ENCODE measurements around the gene NFKBIZ.

Gene NFKBIZ

GRCh38 chr3:101840066-101840465, 9.2 kb upstream of the NFKBIZ start:
- H3K4me3 ChIP-seq (ENCODE audit: low read depth in 1 of 2, low read length in 2 of 2): no peak overlapping the region
- peaks cover 0 to 5% of the 10 kb centered on the region in 2 donors for H3K4me1 ChIP-seq (ENCODE audit: control insufficient read depth in 1 of 2, insufficient read depth in 2 of 2, low read length in 2 of 2)
- H3K27me3 ChIP-seq (ENCODE audit: low read depth, low read length): no peaks in the 10 kb centered on the region
- H3K9me3 ChIP-seq (ENCODE audit: control insufficient read depth in 1 of 2, low read length in 2 of 2): no peaks in the 10 kb centered on the region
- no peaks in the 10 kb centered on the region for H3K36me3 ChIP-seq (ENCODE audit: control insufficient read depth in 1 of 2, insufficient read depth in 2 of 2, low read length in 2 of 2)
- H3K27ac ChIP-seq (ENCODE audit: low read length): no peak overlapping the region

GRCh38 chr3:101842245-101842934, 6.9 kb upstream of the NFKBIZ start:
- Histone ChIP-seq H3K4me1 (ENCODE audit: control insufficient read depth in 1 of 2, insufficient read depth in 2 of 2, low read length in 2 of 2) (peaks cover 0 to 5% of the 10 kb centered on the region in 2 donors), H3K9me3 (ENCODE audit: control insufficient read depth in 1 of 2, low read length in 2 of 2) (no peaks in the 10 kb centered on the region), H3K27ac (ENCODE audit: low read length) (no peak overlapping the region), H3K36me3 (ENCODE audit: control insufficient read depth in 1 of 2, insufficient read depth in 2 of 2, low read length in 2 of 2) (no peaks in the 10 kb centered on the region), H3K4me3 (ENCODE audit: low read depth in 1 of 2, low read length in 2 of 2) (no peak overlapping the region), H3K27me3 (ENCODE audit: low read depth, low read length) (no peaks in the 10 kb centered on the region)

DNA sequence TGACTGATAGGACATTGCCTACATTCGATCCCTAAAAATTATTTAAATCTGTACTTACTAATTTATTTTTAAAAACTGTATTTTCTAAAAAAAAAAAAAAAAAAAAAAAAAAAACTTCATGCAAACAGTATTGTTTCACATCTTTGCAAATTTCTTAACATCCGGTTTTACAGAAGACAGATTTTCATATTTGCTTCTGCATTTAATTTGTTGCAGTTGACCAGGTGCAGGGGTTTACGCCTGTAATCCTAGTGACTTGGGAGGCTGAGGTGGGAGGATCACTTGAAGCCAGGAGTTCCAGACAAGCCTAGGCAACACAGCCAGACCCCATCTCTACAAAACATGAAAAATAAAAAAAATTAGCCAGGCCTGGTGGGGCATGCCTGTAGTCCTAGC, 6.4 kb upstream of the NFKBIZ start:
- no peak overlapping the region for H3K27ac ChIP-seq (ENCODE audit: low read length)
- H3K4me3 ChIP-seq (ENCODE audit: low read depth in 1 of 2, low read length in 2 of 2): no peak overlapping the region
- no peaks in the 10 kb centered on the region for H3K4me1 ChIP-seq (ENCODE audit: control insufficient read depth in 1 of 2, insufficient read depth in 2 of 2, low read length in 2 of 2)
- no peaks in the 10 kb centered on the region for H3K36me3 ChIP-seq (ENCODE audit: control insufficient read depth in 1 of 2, insufficient read depth in 2 of 2, low read length in 2 of 2)
- H3K27me3 ChIP-seq (ENCODE audit: low read depth, low read length): no peaks in the 10 kb centered on the region
- H3K9me3 ChIP-seq (ENCODE audit: control insufficient read depth in 1 of 2, low read length in 2 of 2): no peaks in the 10 kb centered on the region

GRCh38 chr3:101845425-101845824, 3.9 kb upstream of the NFKBIZ start:
- Histone ChIP-seq H3K27me3 (ENCODE audit: low read depth, low read length) (no peaks in the 10 kb centered on the region), H3K27ac (ENCODE audit: low read length) (no peak overlapping the region), H3K4me3 (ENCODE audit: low read depth in 1 of 2, low read length in 2 of 2) (no peak overlapping the region), H3K4me1 (ENCODE audit: control insufficient read depth in 1 of 2, insufficient read depth in 2 of 2, low read length in 2 of 2) (peaks cover 5 to 6% of the 10 kb centered on the region in 2 donors), H3K9me3 (ENCODE audit: control insufficient read depth in 1 of 2, low read length in 2 of 2) (no peaks in the 10 kb centered on the region), H3K36me3 (ENCODE audit: control insufficient read depth in 1 of 2, insufficient read depth in 2 of 2, low read length in 2 of 2) (peaks cover 0 to 12% of the 10 kb centered on the region in 2 donors)

- Histone ChIP-seq H3K4me1 (ENCODE audit: control insufficient read depth in 1 of 2, insufficient read depth in 2 of 2, low read length in 2 of 2) (peaks cover 5 to 6% of the 10 kb centered on the region in 2 donors), H3K27ac (ENCODE audit: low read length) (no peak overlapping the region), H3K36me3 (ENCODE audit: control insufficient read depth in 1 of 2, insufficient read depth in 2 of 2, low read length in 2 of 2) (peaks cover under 1 to 16% of the 10 kb centered on the region in 2 donors)
Measured at GRCh38 chr3:101846709-101847108, 2.6 kb upstream of the NFKBIZ start.

DNA sequence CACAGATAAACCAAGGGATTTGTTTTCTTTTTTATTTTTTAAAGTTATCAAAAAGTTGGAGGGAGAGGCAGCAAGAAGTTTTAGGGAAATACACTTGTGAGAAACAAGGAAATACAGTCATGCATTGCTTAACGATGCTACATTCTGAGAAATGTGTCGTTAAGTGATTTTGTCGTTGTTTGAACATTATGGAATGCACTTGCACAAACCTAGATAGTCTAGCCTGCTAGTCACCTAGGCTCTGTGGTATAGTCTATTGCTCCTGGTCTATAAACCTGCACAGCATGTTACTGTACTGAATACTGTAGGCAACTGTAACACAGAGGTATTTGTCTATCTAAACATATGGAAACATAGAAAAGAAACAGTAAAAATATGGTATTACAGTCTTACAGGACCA, 2.0 kb upstream of the NFKBIZ start:
- peaks cover 5 to 6% of the 10 kb centered on the region in 2 donors for H3K4me1 ChIP-seq (ENCODE audit: control insufficient read depth in 1 of 2, insufficient read depth in 2 of 2, low read length in 2 of 2)
- H3K9me3 ChIP-seq (ENCODE audit: control insufficient read depth in 1 of 2, low read length in 2 of 2): no peaks in the 10 kb centered on the region
- no peaks in the 10 kb centered on the region for H3K27me3 ChIP-seq (ENCODE audit: low read depth, low read length)
- H3K4me3 ChIP-seq (ENCODE audit: low read depth in 1 of 2, low read length in 2 of 2): no peak overlapping the region
- H3K36me3 ChIP-seq (ENCODE audit: control insufficient read depth in 1 of 2, insufficient read depth in 2 of 2, low read length in 2 of 2): peaks cover 7 to 21% of the 10 kb centered on the region in 2 donors
- no peak overlapping the region for H3K27ac ChIP-seq (ENCODE audit: low read length)

More at GRCh38 chr3:101846709-101847108, 2.6 kb upstream of the NFKBIZ start:
- no peaks in the 10 kb centered on the region for H3K27me3 ChIP-seq (ENCODE audit: low read depth, low read length)
- no peaks in the 10 kb centered on the region for H3K9me3 ChIP-seq (ENCODE audit: control insufficient read depth in 1 of 2, low read length in 2 of 2)
- no peak overlapping the region for H3K4me3 ChIP-seq (ENCODE audit: low read depth in 1 of 2, low read length in 2 of 2)

DNA sequence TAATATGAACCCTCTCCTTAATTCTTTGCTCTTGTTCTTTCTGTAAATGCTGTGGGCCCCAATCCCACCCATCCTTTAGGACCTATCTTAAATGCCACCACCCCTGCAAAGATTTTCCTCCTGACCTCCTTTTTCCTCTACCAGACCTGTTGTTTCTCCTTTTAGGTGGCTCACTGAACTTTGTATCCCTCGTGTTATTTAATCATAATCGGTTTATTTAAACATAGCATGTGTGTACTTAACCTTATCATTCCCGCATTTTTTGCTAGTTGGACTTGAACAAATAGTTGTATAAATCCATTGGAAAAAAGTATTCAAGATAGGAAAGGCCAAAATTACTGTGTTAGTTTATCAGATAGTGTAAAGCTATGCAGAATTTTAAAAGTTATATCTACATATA, 988 bp upstream of the NFKBIZ start:
- Histone ChIP-seq H3K4me1 (ENCODE audit: control insufficient read depth in 1 of 2, insufficient read depth in 2 of 2, low read length in 2 of 2) (peaks cover 5 to 6% of the 10 kb centered on the region in 2 donors), H3K27me3 (ENCODE audit: low read depth, low read length) (no peaks in the 10 kb centered on the region), H3K9me3 (ENCODE audit: control insufficient read depth in 1 of 2, low read length in 2 of 2) (no peaks in the 10 kb centered on the region), H3K4me3 (ENCODE audit: low read depth in 1 of 2, low read length in 2 of 2) (peak overlapping the region; percentile 50 to 52), H3K27ac (ENCODE audit: low read length) (peak overlapping the region; percentile 92), H3K36me3 (ENCODE audit: control insufficient read depth in 1 of 2, insufficient read depth in 2 of 2, low read length in 2 of 2) (peaks cover 17 to 31% of the 10 kb centered on the region in 2 donors)

DNA sequence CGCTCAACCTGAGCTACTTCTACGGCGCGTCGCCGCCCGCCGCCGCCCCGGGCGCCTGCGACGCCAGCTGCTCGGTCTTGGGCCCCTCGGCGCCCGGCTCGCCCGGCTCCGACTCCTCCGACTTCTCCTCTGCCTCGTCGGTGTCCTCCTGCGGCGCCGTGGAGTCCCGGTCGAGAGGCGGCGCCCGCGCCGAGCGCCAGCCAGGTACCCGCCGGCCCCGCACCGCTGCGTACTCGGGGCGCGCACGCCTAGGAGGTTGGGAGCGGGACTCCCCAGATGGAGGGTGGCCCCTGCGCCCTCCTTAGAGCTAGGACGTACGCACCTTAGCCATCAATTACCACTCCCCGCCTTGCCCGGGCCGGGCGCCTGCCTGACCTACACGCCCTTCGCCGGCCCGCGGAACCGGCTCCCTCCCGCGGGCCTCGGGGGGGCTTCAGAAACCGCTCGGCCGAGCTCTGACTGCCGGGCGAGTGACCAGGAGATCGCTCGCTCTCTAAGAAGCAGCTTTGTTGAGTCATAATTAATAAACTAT, 466 bp downstream of the NFKBIZ start:
- peaks cover 31 to 46% of the 10 kb centered on the region in 2 donors for H3K36me3 ChIP-seq (ENCODE audit: control insufficient read depth in 1 of 2, insufficient read depth in 2 of 2, low read length in 2 of 2)
- H3K4me1 ChIP-seq (ENCODE audit: control insufficient read depth in 1 of 2, insufficient read depth in 2 of 2, low read length in 2 of 2): peaks cover 5 to 6% of the 10 kb centered on the region in 2 donors
- no peaks in the 10 kb centered on the region for H3K27me3 ChIP-seq (ENCODE audit: low read depth, low read length)
- H3K4me3 ChIP-seq (ENCODE audit: low read depth in 1 of 2, low read length in 2 of 2): peak overlapping the region; percentile 75 to 98
- H3K27ac ChIP-seq (ENCODE audit: low read length): peak overlapping the region; percentile 100
- H3K9me3 ChIP-seq (ENCODE audit: control insufficient read depth in 1 of 2, low read length in 2 of 2): no peaks in the 10 kb centered on the region

DNA sequence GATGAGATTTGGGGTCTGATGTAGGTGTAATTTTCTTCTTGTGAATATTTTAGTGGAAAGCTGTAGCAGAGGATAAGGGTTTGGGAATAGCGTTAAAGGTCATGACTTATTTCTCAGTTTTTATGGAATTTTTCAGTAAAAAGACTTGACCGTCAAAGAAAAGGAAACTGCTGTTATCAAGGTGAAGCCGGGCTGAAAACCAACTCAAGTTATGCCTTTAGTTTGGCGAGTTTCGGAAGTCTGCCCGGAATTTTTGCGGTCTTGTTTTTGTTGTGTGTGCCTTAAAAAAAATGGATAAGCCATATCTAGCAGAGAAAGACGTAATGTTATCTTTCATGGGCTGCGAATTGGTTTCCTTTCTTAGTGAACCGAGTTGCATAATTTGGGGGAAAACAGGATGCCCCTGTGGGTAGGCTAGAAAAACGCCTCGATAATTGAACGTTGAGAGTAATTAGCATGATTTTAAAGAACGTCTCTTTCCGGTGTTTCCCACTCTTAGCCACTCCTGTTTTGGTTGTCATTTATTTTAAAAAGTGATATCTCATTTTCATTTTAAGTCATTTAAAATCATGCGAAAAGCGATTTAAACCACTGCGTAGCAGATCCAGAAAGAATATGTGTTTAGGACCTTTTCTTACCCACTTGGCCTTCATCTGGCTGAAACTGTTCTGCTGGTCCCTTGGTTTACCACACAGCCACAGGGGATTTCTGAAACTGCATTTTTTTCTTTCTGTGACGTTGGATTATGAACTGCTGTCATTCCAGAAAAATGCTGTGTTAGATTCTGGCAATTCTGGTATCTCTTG, 1.1 kb downstream of the NFKBIZ start:
- Histone ChIP-seq H3K4me1 (ENCODE audit: control insufficient read depth in 1 of 2, insufficient read depth in 2 of 2, low read length in 2 of 2) (peaks cover 5 to 6% of the 10 kb centered on the region in 2 donors), H3K27ac (ENCODE audit: low read length) (peak overlapping the region; percentile 100), H3K9me3 (ENCODE audit: control insufficient read depth in 1 of 2, low read length in 2 of 2) (no peaks in the 10 kb centered on the region), H3K36me3 (ENCODE audit: control insufficient read depth in 1 of 2, insufficient read depth in 2 of 2, low read length in 2 of 2) (peaks cover 38 to 52% of the 10 kb centered on the region in 2 donors), H3K27me3 (ENCODE audit: low read depth, low read length) (no peaks in the 10 kb centered on the region), H3K4me3 (ENCODE audit: low read depth in 1 of 2, low read length in 2 of 2) (peak overlapping the region; percentile 75 to 98)

DNA sequence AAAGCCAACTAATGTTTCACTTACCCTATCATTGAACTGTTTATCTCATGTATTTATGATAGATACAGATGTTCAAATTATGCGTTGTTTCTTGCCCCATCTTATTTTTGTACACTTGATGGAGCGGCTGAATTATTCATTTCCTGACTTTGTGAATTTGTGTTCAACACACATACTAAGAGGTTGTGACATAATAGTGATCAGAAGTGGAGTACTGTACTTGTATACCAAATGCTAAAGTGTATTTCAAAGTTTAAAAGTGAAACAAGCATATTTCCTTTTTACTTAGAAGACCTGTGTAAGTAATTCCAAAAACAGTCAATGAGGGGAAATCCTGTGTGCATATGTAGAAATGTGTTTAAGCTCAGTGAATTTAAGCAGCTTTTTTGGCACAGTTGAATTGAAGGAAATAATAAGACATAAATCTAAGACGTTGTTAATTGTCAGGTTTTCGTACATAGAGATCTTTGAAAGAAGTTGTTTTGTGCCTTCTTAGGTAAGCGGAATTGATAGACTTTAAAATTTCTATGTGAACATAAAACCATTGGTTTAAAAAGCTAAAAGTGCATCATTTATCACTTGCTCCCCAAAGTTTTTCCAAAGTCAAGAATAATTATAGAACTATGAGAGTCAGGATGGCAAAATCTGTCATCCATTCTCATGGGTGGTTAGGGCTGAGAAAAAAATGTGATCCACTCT, 1.9 kb downstream of the NFKBIZ start:
- no peaks in the 10 kb centered on the region for H3K9me3 ChIP-seq (ENCODE audit: control insufficient read depth in 1 of 2, low read length in 2 of 2)
- H3K27me3 ChIP-seq (ENCODE audit: low read depth, low read length): no peaks in the 10 kb centered on the region
- H3K4me3 ChIP-seq (ENCODE audit: low read depth in 1 of 2, low read length in 2 of 2): peak overlapping the region; percentile 75 to 98
- peaks cover 5 to 6% of the 10 kb centered on the region in 2 donors for H3K4me1 ChIP-seq (ENCODE audit: control insufficient read depth in 1 of 2, insufficient read depth in 2 of 2, low read length in 2 of 2)
- H3K27ac ChIP-seq (ENCODE audit: low read length): peak overlapping the region; percentile 100
- H3K36me3 ChIP-seq (ENCODE audit: control insufficient read depth in 1 of 2, insufficient read depth in 2 of 2, low read length in 2 of 2): peaks cover 44 to 59% of the 10 kb centered on the region in 2 donors

All from muscle layer of duodenum (tissue), 2 donors.